Neuronal stem cell (in vitro differentiated cells): Measurements from ENCODE around the gene NECTIN1.

Source experiments
- DNase-seq: peaks from one replicate; pipeline ENCODE4 v3.0.0-alpha.2; 2013; ENCODE audit warnings: low spot score
- H2AFZ ChIP-seq: one replicate; pipeline ENCODE4 v1.6.1; 2013; ENCODE audit warnings: mild to moderate bottlenecking, low read length, inconsistent platforms
- H2AK5ac ChIP-seq: 2 replicates; pipeline ENCODE4 v1.6.1; 2013; ENCODE audit warnings: low read depth, mild to moderate bottlenecking, inconsistent platforms, low read length, moderate library complexity, mixed read lengths
- H2BK120ac ChIP-seq: 2 replicates; pipeline ENCODE4 v1.6.1; 2013; ENCODE audit warnings: low read depth, mild to moderate bottlenecking, inconsistent platforms, low read length, moderate library complexity, mixed read lengths
- H2BK12ac ChIP-seq: one replicate; pipeline ENCODE4 v1.6.1; 2013; ENCODE audit warnings: low read length, inconsistent platforms
- H2BK15ac ChIP-seq: 2 replicates; pipeline ENCODE4 v1.6.1; 2013; ENCODE audit warnings: mild to moderate bottlenecking, low read length, inconsistent platforms, mixed read lengths
- H2BK5ac ChIP-seq: one replicate; pipeline ENCODE4 v1.6.1; 2013; ENCODE audit warnings: inconsistent platforms, mild to moderate bottlenecking, low read length, moderate library complexity
- H3K14ac ChIP-seq: one replicate; pipeline ENCODE4 v1.6.1; 2013; ENCODE audit warnings: low read length, inconsistent platforms
- H3K18ac ChIP-seq: 2 replicates; pipeline ENCODE4 v1.6.1; 2013; ENCODE audit warnings: low read length, inconsistent platforms
- H3K23ac ChIP-seq: 2 replicates; pipeline ENCODE4 v1.6.1; 2013; ENCODE audit warnings: low read depth, mild to moderate bottlenecking, mixed read lengths, low read length, inconsistent platforms; ENCODE audit not compliant: poor library complexity
- H3K27ac ChIP-seq: replicated peaks from 3 replicates; pipeline ENCODE4 v1.5.1; 2013; ENCODE audit warnings: low read length, inconsistent platforms
- H3K27me3 ChIP-seq, 3 experiments: 2 replicates each; pipeline ENCODE4 v1.6.1; 2013; ENCODE audit warnings: low read length in 3 of 3, mild to moderate bottlenecking in 2 of 3, inconsistent platforms in 1 of 3, low read depth in 1 of 3, mixed read lengths in 1 of 3, moderate library complexity in 1 of 3; ENCODE audit not compliant: control insufficient read depth in 3 of 3, insufficient read depth in 3 of 3
- H3K36me3 ChIP-seq, 2 donors: replicated peaks in 1 of 2; 2 replicates each; pipeline ENCODE4 v1.6.1; 2013; ENCODE audit warnings: low read length in 2 of 2; ENCODE audit not compliant: control insufficient read depth in 2 of 2, insufficient read depth in 2 of 2
- H3K4ac ChIP-seq: 2 replicates; pipeline ENCODE4 v1.6.1; 2013; ENCODE audit warnings: inconsistent platforms, mild to moderate bottlenecking, low read length, moderate library complexity
- H3K4me1 ChIP-seq, 2 donors: 1 replicate in 1 of 2; 2 replicates in 1 of 2; pipeline ENCODE4 v1.6.1; 2013; ENCODE audit warnings: low read length in 2 of 2, low read depth in 1 of 2; ENCODE audit not compliant: control insufficient read depth in 2 of 2, insufficient read depth in 1 of 2
- H3K4me2 ChIP-seq: one replicate; pipeline ENCODE4 v1.6.1; 2013; ENCODE audit warnings: mild to moderate bottlenecking, low read length, inconsistent platforms; ENCODE audit not compliant: insufficient read depth, poor library complexity, severe bottlenecking
- H3K4me3 ChIP-seq, 2 donors: 2 replicates each; pipeline ENCODE4 v1.5.1; 2013; ENCODE audit warnings: low read length in 2 of 2, mild to moderate bottlenecking in 2 of 2, inconsistent platforms in 1 of 2, moderate library complexity in 1 of 2
- H3K79me1 ChIP-seq: one replicate; pipeline ENCODE4 v1.6.1; 2013; ENCODE audit warnings: low read depth, mild to moderate bottlenecking, inconsistent platforms, low read length, moderate library complexity
- H3K9ac ChIP-seq: one replicate; pipeline ENCODE4 v1.6.1; 2013; ENCODE audit warnings: mild to moderate bottlenecking, low read depth, low read length, inconsistent platforms; ENCODE audit not compliant: poor library complexity
- H3K9me3 ChIP-seq, 2 donors: replicated peaks in 1 of 2; 2 replicates each; pipeline versions ENCODE3 to v1.6.1; 2013; ENCODE audit warnings: low read length in 2 of 2, mild to moderate bottlenecking in 2 of 2, inconsistent platforms in 1 of 2, low read depth in 1 of 2, mixed read lengths in 1 of 2, moderate library complexity in 1 of 2; ENCODE audit not compliant: control insufficient read depth in 2 of 2, insufficient read depth in 1 of 2
- H4K8ac ChIP-seq: one replicate; pipeline ENCODE4 v1.6.1; 2013; ENCODE audit warnings: low read depth, mild to moderate bottlenecking, inconsistent platforms, low read length, moderate library complexity
- H4K91ac ChIP-seq: one replicate; pipeline ENCODE4 v1.6.1; 2013; ENCODE audit warnings: low read length, low read depth, mild to moderate bottlenecking, inconsistent platforms; ENCODE audit not compliant: poor library complexity
- WGBS, 2 donors: extraction: QIAGEN DNeasy Blood & Tissue Kit; methylation state at CpG; one replicate each; pipeline ENCODE4 v1.1.7; 2013; ENCODE audit warnings: missing lambda C conversion rate in 2 of 2, mixed read lengths in 1 of 2; ENCODE audit not compliant: insufficient read length in 2 of 2, insufficient replicate concordance in 1 of 2; ENCODE audit errors: extremely low coverage in 2 of 2; 5-methylcytosine and 5-hydroxymethylcytosine counted together

Gene NECTIN1

DNA sequence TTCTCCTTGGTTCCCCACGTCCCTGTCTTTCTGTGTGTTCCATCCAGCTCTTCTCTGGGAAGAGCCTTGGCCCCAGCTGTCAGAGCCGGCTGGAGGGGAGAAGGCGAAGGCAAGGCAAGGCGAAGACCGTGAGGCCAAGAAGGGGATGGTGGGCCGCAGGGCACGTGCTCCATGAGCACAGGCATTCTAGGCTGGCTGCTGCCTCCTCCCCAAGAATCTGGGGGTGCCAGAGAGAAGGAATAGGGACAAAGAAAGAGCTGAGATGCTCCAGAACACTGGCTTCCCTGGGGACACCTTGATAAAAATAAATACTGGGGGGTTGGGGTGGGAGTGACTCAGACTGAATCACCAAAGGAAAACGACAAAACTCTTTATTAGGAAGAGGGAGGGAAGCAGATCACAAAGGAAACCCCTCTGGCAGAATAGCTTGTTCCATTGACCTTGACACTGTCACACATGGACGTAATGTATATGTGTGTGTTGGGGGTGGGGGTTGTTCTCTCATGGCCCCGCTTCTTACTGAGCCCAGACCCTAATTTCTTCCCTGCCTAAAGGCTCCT is 52.5 kb downstream of the NECTIN1 start:
- H2BK5ac ChIP-seq, result no peak overlapping the region
- no peak for DNase-seq
- H4K8ac ChIP-seq, result no peak overlapping the region
- H3K4me3 ChIP-seq, result no peak overlapping the region
- H3K4ac ChIP-seq, result no peak overlapping the region
- H3K4me2 ChIP-seq, result no peak overlapping the region
- no peak overlapping the region for H2AFZ ChIP-seq
- H3K18ac ChIP-seq, result no peak overlapping the region
- peaks cover 14% of the 10 kb centered on the region for H3K79me1 ChIP-seq
- H3K14ac ChIP-seq, result no peak overlapping the region
- peaks cover 51 to 54% of the 10 kb centered on the region in 2 donors for H3K36me3 ChIP-seq
- H3K9ac ChIP-seq, result no peak overlapping the region
- H2BK120ac ChIP-seq, result no peak overlapping the region
- H3K9me3 ChIP-seq, result peaks cover 10 to 19% of the 10 kb centered on the region in 2 donors
- no peak overlapping the region for H4K91ac ChIP-seq
- no peak overlapping the region for H2BK12ac ChIP-seq
- no peak overlapping the region for H2BK15ac ChIP-seq
- no peak overlapping the region for H3K23ac ChIP-seq
- no peak overlapping the region for H2AK5ac ChIP-seq
- no CpG with 5 or more reads among the region's 10 CpGs for WGBS, 2 donors
- H3K4me1 ChIP-seq, result peaks cover 2 to 5% of the 10 kb centered on the region in 2 donors
- no peaks in the 10 kb centered on the region for H3K27me3 ChIP-seq
- no peak overlapping the region for H3K27ac ChIP-seq

DNA sequence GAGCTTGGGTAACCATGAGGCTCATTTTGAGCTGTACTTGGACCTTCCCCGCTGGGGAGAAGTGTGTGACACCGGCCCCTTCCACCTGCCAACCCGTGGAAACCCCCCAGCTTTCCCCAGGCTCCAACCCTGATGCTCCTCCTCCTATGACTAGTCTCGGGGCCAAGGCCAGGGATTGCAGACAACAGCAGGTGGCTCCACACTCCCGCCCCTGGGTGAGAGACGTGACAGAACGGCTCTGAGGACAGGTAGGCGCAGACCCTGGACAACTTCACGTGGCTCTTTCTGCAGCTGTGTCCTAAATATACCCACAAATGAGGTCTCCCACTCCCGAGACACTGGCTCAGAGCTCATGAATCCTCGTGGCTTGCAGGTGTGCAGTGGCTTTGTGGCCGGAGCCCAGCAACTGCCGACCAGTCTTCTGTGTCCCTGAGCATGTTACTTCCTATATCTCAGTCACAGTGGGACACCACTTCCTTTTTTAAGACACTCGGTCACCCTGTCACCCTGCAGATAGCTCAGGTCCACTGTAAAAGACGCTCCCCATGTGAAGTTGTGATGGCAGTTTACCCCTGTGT is 55.2 kb downstream of the NECTIN1 start:
- H2BK15ac ChIP-seq, result no peak overlapping the region
- no peak overlapping the region for H2AFZ ChIP-seq
- H2BK120ac ChIP-seq, result peak overlapping the region; percentile 23
- peaks cover 51 to 58% of the 10 kb centered on the region in 2 donors for H3K36me3 ChIP-seq
- H3K27me3 ChIP-seq, result no peaks in the 10 kb centered on the region
- no peak overlapping the region for H2AK5ac ChIP-seq
- no peak for DNase-seq
- no peak overlapping the region for H3K4me2 ChIP-seq
- H2BK5ac ChIP-seq, result no peak overlapping the region
- H3K14ac ChIP-seq, result no peak overlapping the region
- H4K8ac ChIP-seq, result no peak overlapping the region
- H3K79me1 ChIP-seq, result peaks cover 9% of the 10 kb centered on the region
- H3K9me3 ChIP-seq, result peaks cover 10 to 19% of the 10 kb centered on the region in 2 donors
- no peak overlapping the region for H2BK12ac ChIP-seq
- peaks cover 2 to 11% of the 10 kb centered on the region in 2 donors for H3K4me1 ChIP-seq
- H3K18ac ChIP-seq, result no peak overlapping the region
- no peak overlapping the region for H3K4ac ChIP-seq
- H3K9ac ChIP-seq, result no peak overlapping the region
- no peak overlapping the region for H3K27ac ChIP-seq
- no CpG with 5 or more reads among the region's 15 CpGs for WGBS, 2 donors
- H4K91ac ChIP-seq, result no peak overlapping the region
- H3K23ac ChIP-seq, result no peak overlapping the region
- H3K4me3 ChIP-seq, result no peak overlapping the region

DNA sequence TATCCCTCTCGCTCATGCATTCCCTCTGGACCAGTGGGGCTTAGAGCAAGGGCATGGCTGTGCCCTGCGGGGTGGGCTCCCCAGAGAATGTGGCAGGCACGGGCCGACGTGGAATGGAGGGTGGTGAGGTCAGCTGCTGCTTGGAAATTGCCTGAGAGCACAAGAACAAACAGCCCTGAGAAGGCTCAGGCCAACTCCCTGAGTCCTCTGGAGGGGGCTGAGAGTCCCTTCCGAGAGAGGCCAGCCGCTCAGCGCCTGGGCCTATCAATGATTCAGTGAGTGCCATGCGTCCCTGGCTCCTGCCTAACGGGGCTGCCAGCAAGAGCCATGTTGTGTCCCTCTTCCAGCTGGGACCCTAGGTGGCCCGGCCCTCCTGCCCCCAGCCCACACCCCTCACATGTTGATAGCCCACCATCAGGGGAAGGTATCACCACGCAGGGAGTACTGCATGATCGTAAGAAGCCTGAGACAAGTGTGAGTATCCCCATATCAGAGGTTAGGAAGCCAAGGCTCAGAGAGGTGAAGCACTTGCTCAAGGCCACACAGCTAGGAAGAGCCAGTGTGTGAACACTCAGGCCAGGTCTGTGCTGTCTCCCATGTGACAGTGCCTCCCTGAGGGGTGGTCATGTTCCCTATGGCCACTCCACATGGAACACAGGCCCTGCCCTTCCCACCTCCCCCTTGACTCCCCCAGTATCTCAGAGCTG is 55.8 kb downstream of the NECTIN1 start:
- H4K8ac ChIP-seq, result no peak overlapping the region
- H2BK12ac ChIP-seq, result no peak overlapping the region
- H3K36me3 ChIP-seq, result peaks cover 49 to 54% of the 10 kb centered on the region in 2 donors
- H2AFZ ChIP-seq, result no peak overlapping the region
- no peak overlapping the region for H3K4me3 ChIP-seq
- H3K27ac ChIP-seq, result no peak overlapping the region
- peak overlapping the region; percentile 23 for H2BK120ac ChIP-seq
- no peak overlapping the region for H3K4me2 ChIP-seq
- H3K9me3 ChIP-seq, result peaks cover 6 to 15% of the 10 kb centered on the region in 2 donors
- no peak for DNase-seq
- H3K18ac ChIP-seq, result no peak overlapping the region
- H3K4me1 ChIP-seq, result peaks cover 2 to 11% of the 10 kb centered on the region in 2 donors
- H2BK15ac ChIP-seq, result no peak overlapping the region
- H3K79me1 ChIP-seq, result peaks cover 5% of the 10 kb centered on the region
- WGBS, 2 donors, result no CpG with 5 or more reads among the region's 13 CpGs
- H3K4ac ChIP-seq, result no peak overlapping the region
- no peak overlapping the region for H3K9ac ChIP-seq
- H3K14ac ChIP-seq, result no peak overlapping the region
- H2BK5ac ChIP-seq, result no peak overlapping the region
- peak overlapping the region; percentile 29 for H3K23ac ChIP-seq
- H3K27me3 ChIP-seq, result no peaks in the 10 kb centered on the region
- no peak overlapping the region for H2AK5ac ChIP-seq
- no peak overlapping the region for H4K91ac ChIP-seq

DNA sequence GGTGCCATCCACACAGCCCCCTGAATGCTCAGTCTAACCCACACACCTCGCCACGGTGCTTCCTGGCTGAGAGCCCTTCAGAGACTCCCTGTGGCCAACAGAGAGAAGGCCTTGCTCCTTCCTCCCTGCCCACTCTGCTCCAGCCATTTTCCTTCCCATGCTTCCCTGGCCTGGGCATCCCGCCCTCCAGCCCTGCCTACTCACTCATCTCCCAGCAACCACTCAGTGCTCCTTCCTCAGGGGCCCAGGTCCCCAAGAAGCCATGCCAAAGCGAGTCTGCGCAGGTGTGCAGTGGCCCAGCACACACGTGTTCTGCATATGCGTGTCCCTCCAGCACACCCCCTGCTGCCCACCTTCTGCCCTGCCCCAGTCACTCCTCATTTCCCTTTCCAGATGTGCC is 56.4 kb downstream of the NECTIN1 start:
- Histone ChIP-seq H3K9me3 (peaks cover 0 to 9% of the 10 kb centered on the region in 2 donors), H3K79me1 (no peaks in the 10 kb centered on the region), H2BK5ac (no peak overlapping the region), H3K27me3 (no peaks in the 10 kb centered on the region), H3K4me3 (no peak overlapping the region), H3K18ac (peak overlapping the region; percentile 48), H3K27ac (no peak overlapping the region), H2BK120ac (no peak overlapping the region), H4K91ac (no peak overlapping the region), H3K4me1 (peaks cover 2 to 11% of the 10 kb centered on the region in 2 donors), H2AK5ac (no peak overlapping the region), H4K8ac (no peak overlapping the region), H3K4ac (no peak overlapping the region), H3K23ac (no peak overlapping the region), H3K14ac (no peak overlapping the region), H3K4me2 (no peak overlapping the region), H3K9ac (no peak overlapping the region), H2AFZ (no peak overlapping the region), H2BK12ac (no peak overlapping the region), H2BK15ac (no peak overlapping the region), H3K36me3 (peaks cover 47 to 48% of the 10 kb centered on the region in 2 donors)
- DNase-seq, result no peak
- no CpG with 5 or more reads among the region's 7 CpGs for WGBS, 2 donors
